Measurements from ENCODE around the gene EEF1G. TPM values are rescaled to one million over a fixed set of nuclear protein-coding genes. Genes with fewer than 3 reads are reported as not detected.
A peak's percentile ranks its signal among the peaks of the same experiment; 100 is the strongest.

Gene EEF1G
- total and polyA plus RNA-seq, 2 of the 13 experiments (the other 11 are each of a cell fraction or from before 2014, with no cell fraction given) = 1,787 to 2,144 TPM

DNA sequence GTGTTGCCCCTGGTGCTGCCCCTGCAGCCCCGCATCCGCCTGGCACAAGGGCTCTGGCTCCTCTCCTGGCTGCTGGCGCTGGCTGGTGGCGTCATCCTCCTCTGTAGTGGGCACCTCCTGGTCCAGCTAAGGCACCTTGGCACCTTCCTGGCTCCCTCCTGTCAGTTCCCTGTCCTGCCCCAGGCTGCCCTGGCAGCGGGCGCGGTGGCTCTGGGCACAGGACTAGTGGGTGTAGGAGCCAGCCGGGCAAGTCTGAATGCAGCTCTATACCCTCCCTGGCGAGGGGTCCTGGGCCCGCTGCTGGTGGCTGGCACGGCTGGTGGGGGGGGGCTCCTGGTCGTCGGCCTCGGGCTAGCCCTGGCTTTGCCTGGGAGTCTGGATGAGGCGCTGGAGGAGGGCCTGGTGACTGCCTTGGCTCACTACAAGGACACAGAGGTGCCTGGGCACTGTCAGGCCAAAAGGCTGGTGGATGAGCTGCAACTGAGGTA, 39.6 kb upstream of the EEF1G start (continued):
- TF ChIP-seq GLMP (CRISPR knock-in tag; IDR thresholded peaks at IDR 0.05; ENCODE audit: borderline replicate concordance) (no peak), ZNF777 (CRISPR knock-in tag; IDR thresholded peaks at IDR 0.05) (no peak), MED8 (CRISPR knock-in tag; IDR thresholded peaks at IDR 0.05; ENCODE audit: insufficient replicate concordance) (peak; percentile 15), PHF5A (CRISPR knock-in tag; IDR thresholded peaks at IDR 0.05; ENCODE audit: low read depth, unreplicated experiment) (no peak)
- TF ChIP-seq, protein P1, sequence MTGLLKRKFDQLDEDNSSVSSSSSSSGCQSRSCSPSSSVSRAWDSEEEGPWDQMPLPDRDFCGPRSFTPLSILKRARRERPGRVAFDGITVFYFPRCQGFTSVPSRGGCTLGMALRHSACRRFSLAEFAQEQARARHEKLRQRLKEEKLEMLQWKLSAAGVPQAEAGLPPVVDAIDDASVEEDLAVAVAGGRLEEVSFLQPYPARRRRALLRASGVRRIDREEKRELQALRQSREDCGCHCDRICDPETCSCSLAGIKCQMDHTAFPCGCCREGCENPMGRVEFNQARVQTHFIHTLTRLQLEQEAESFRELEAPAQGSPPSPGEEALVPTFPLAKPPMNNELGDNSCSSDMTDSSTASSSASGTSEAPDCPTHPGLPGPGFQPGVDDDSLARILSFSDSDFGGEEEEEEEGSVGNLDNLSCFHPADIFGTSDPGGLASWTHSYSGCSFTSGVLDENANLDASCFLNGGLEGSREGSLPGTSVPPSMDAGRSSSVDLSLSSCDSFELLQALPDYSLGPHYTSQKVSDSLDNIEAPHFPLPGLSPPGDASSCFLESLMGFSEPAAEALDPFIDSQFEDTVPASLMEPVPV (CRISPR knock-in tag; IDR thresholded peaks at IDR 0.05) = no peak

GRCh38 chr11:62612366-62613290, 38.9 kb upstream of the EEF1G start, which contains the start of the genes EML3 and ROM1:
Gene EML3 (minus strand): TSS chr11:62612775. CDS start chr11:62612457, 318 bp downstream.
Gene ROM1 (plus strand): TSS chr11:62613257. CDS start chr11:62613282, 25 bp downstream.
- DNase-seq (ENCODE audit: low spot score) (peak; percentile 70), ATAC-seq (peak; percentile 74), FAIRE-seq (no peak)
- peak within 1 kb of the TSS; percentile 96 for H3K4me2 ChIP-seq (ENCODE audit: low read depth, low read length)
- H3K4me1 ChIP-seq (ENCODE audit: insufficient read depth, low read length) = peaks cover 50% of the 10 kb centered on the region
- H4K20me1 ChIP-seq (ENCODE audit: insufficient read depth, low read length) = no peaks in the 10 kb centered on the region
- 13% methylated on average over 9 of the region's 91 CpGs for WGBS (ENCODE audit: low lambda C conversion rate)
- no TSS peak for BruUV-seq (replicated peaks)
- peak within 1 kb of the TSS; percentile 77 to 93 (median 77) for H3K4me3 ChIP-seq (replicated peaks in 1 of 3; ENCODE audit: insufficient read depth in 1 of 3, low read depth in 2 of 3, low read length in 3 of 3)
- H2AFZ ChIP-seq (ENCODE audit: low read length) = peak within 1 kb of the TSS; percentile 76
- intact Hi-C loops (cut with micrococcal nuclease; ENCODE audit: unreplicated experiment) (loop anchor here (5.0 kb wide), 1 partner anchor 40 kb away; the partner anchor contains the start of gene INTS5), in situ Hi-C loops (cut with HindIII; ENCODE audit: extremely low pct_ligation_motif_present, low pct_unique_long_range_greater_than_20kb) (no loop called here)
- no peaks in the 10 kb centered on the region for H3K36me3 ChIP-seq (replicated peaks in 1 of 2; ENCODE audit: control insufficient read depth in 1 of 2, insufficient read depth in 2 of 2, low read length in 2 of 2)
- H3K9me3 ChIP-seq (ENCODE audit: low read length) = no peaks in the 10 kb centered on the region
- CTCF ChIA-PET (ENCODE audit: low intra/inter-chr PET ratio, low total read pairs) = interaction anchor here (0.6 to 2.3 kb wide), 4 partner anchors 9 to 82 kb away, joined by 3 to 14 read pairs (median 5); partner anchors contain the start of genes B3GAT3 and TUT1
- peak within 1 kb of the TSS; percentile 64 for H3K27ac ChIP-seq (ENCODE audit: extremely low read length, insufficient read depth, low read length)
- peaks cover 2% of the 10 kb centered on the region for H3K79me2 ChIP-seq (ENCODE audit: insufficient read depth, low read length)
- H3K9ac ChIP-seq (ENCODE audit: insufficient read depth, low read depth, low read length) = peak within 1 kb of the TSS; percentile 80
- no peaks in the 10 kb centered on the region; a peak in 1 of 5 replicates for H3K27me3 ChIP-seq (ENCODE audit: control insufficient read depth in 1 of 2, insufficient read depth in 2 of 2, low read length in 2 of 2)
- POLR2A ChIA-PET = interaction anchor here (1.2 to 4.0 kb wide), 9 partner anchors 9 to 141 kb away, joined by 3 to 39 read pairs (median 12); partner anchors contain the start of genes B3GAT3, C11orf98, CSKMT and EEF1G
- no peak for TF ChIP-seq ZNF256 (CRISPR knock-in tag; conservative IDR thresholded peaks at IDR 0.05)
- TF ChIP-seq JUND (CRISPR knock-in tag; IDR thresholded peaks at IDR 0.05) = no peak
- TF ChIP-seq HDAC1 (CRISPR knock-in tag; IDR thresholded peaks at IDR 0.05) = 0 out of 2 replicates have a peak, but pooled peaks have one; percentile 17
- TF ChIP-seq ERF (CRISPR knock-in tag; IDR thresholded peaks at IDR 0.05) = no peak
- TF ChIP-seq ZBTB33 (CRISPR knock-in tag; IDR thresholded peaks at IDR 0.05) = 0 out of 2 replicates have a peak, but pooled peaks have one; percentile 9
- no peak for TF ChIP-seq FOXC1 (CRISPR knock-in tag; IDR thresholded peaks at IDR 0.05; ENCODE audit: borderline replicate concordance)
- TF ChIP-seq PATZ1 (CRISPR knock-in tag; IDR thresholded peaks at IDR 0.05) = peak; percentile 97
- TF ChIP-seq TSC22D2 (CRISPR knock-in tag; IDR thresholded peaks at IDR 0.05; ENCODE audit: borderline replicate concordance) = no peak

All from HepG2 (cell line).